H9 (cell line): Measurements from ENCODE around the gene NEUROD4. TPM values are rescaled to one million over a fixed set of nuclear protein-coding genes. Genes with fewer than 3 reads are reported as not detected.

Experiments used
- DNase-seq: peaks from one replicate; pipeline ENCODE4 v3.0.0-alpha.2; 2017
- H2AFZ ChIP-seq: one replicate; pipeline ENCODE4 v1.6.1; 2013; ENCODE audit warnings: mild to moderate bottlenecking, low read length, control low read depth, moderate library complexity
- H2AK5ac ChIP-seq: 2 replicates; pipeline ENCODE4 v1.6.1; 2013; ENCODE audit warnings: low read length, control low read depth, mixed read lengths; ENCODE audit not compliant: insufficient read length
- H2BK120ac ChIP-seq: one replicate; pipeline ENCODE4 v1.6.1; 2013; ENCODE audit warnings: low read depth, mild to moderate bottlenecking, low read length, control low read depth, inconsistent platforms; ENCODE audit not compliant: poor library complexity, severe bottlenecking
- H2BK12ac ChIP-seq: 2 replicates; pipeline ENCODE4 v1.6.1; 2013; ENCODE audit warnings: low read length, control low read depth, mixed read lengths, low read depth; ENCODE audit not compliant: insufficient read length
- H2BK15ac ChIP-seq: 2 replicates; pipeline ENCODE4 v1.6.1; 2013; ENCODE audit warnings: low read depth, low read length, control low read depth
- H2BK20ac ChIP-seq: one replicate; pipeline ENCODE4 v1.6.1; 2013; ENCODE audit warnings: low read depth, mild to moderate bottlenecking, low read length, control low read depth, inconsistent platforms; ENCODE audit not compliant: poor library complexity, severe bottlenecking
- H2BK5ac ChIP-seq: 2 replicates; pipeline ENCODE4 v1.6.1; 2013; ENCODE audit warnings: low read length, control low read depth, mixed read lengths; ENCODE audit not compliant: insufficient read length
- H3K14ac ChIP-seq: 2 replicates; pipeline ENCODE4 v1.6.1; 2013; ENCODE audit warnings: low read length, control low read depth; ENCODE audit not compliant: insufficient read depth
- H3K18ac ChIP-seq: 2 replicates; pipeline ENCODE4 v1.6.1; 2013; ENCODE audit warnings: low read depth, mild to moderate bottlenecking, mixed read lengths, low read length, control low read depth; ENCODE audit not compliant: insufficient read length
- H3K23ac ChIP-seq: 2 replicates; pipeline ENCODE4 v1.6.1; 2013; ENCODE audit warnings: low read length, control low read depth, mixed read lengths, low read depth; ENCODE audit not compliant: insufficient read length
- H3K23me2 ChIP-seq: 2 replicates; pipeline ENCODE4 v1.6.1; 2013; ENCODE audit warnings: low read depth, mild to moderate bottlenecking, mixed read lengths, low read length, control low read depth; ENCODE audit not compliant: insufficient read length, poor library complexity, severe bottlenecking
- H3K27ac ChIP-seq: 2 replicates; pipeline ENCODE4 v1.5.1; 2013; ENCODE audit warnings: low read length, control low read depth, mixed read lengths, low read depth; ENCODE audit not compliant: insufficient read length
- H3K27me3 ChIP-seq: 2 replicates; pipeline ENCODE4 v1.6.1; 2013; ENCODE audit warnings: low read length, control low read depth, inconsistent platforms; ENCODE audit not compliant: insufficient read depth
- H3K4ac ChIP-seq: 2 replicates; pipeline ENCODE4 v1.6.1; 2013; ENCODE audit warnings: low read depth, mild to moderate bottlenecking, control low read depth, inconsistent platforms, low read length, moderate library complexity
- H3K4me1 ChIP-seq: 2 replicates; pipeline ENCODE4 v1.6.1; 2013; ENCODE audit warnings: low read length, control low read depth, inconsistent platforms; ENCODE audit not compliant: insufficient read depth
- H3K4me2 ChIP-seq: 2 replicates; pipeline ENCODE4 v1.6.1; 2013; ENCODE audit warnings: low read length, control low read depth, mixed read lengths; ENCODE audit not compliant: insufficient read length, insufficient read depth
- H3K56ac ChIP-seq: 2 replicates; pipeline ENCODE4 v1.6.1; 2013; ENCODE audit warnings: low read depth, mild to moderate bottlenecking, mixed read lengths, low read length, control low read depth; ENCODE audit not compliant: insufficient read length
- H3K79me1 ChIP-seq: 2 replicates; pipeline ENCODE4 v1.6.1; 2013; ENCODE audit warnings: low read depth, mild to moderate bottlenecking, moderate library complexity, low read length, control low read depth, inconsistent platforms; ENCODE audit not compliant: insufficient read depth, poor library complexity, severe bottlenecking
- H3K79me2 ChIP-seq: 2 replicates; pipeline ENCODE4 v1.6.1; 2013; ENCODE audit warnings: low read length, control low read depth, inconsistent platforms; ENCODE audit not compliant: insufficient read depth
- H3K9ac ChIP-seq: 2 replicates; pipeline ENCODE4 v1.6.1; 2013; ENCODE audit warnings: low read length, control low read depth, mixed read lengths; ENCODE audit not compliant: insufficient read length; ENCODE audit errors: extremely low read depth
- H3K9me3 ChIP-seq: one replicate; pipeline ENCODE4 v1.6.1; 2013; ENCODE audit warnings: low read depth, low read length, inconsistent platforms; ENCODE audit not compliant: control insufficient read depth
- H3T11ph ChIP-seq: one replicate; pipeline ENCODE4 v1.6.1; 2013; ENCODE audit warnings: mild to moderate bottlenecking, low read length, control low read depth, inconsistent platforms
- H4K20me1 ChIP-seq: one replicate; pipeline ENCODE4 v1.6.1; 2013; ENCODE audit not compliant: control insufficient read depth, insufficient read length, insufficient read depth
- H4K5ac ChIP-seq: 2 replicates; pipeline ENCODE4 v1.6.1; 2013; ENCODE audit warnings: low read depth, mild to moderate bottlenecking, mixed read lengths, low read length, control low read depth; ENCODE audit not compliant: insufficient read length
- H4K8ac ChIP-seq: replicated peaks from 2 replicates; pipeline ENCODE4 v1.6.1; 2013; ENCODE audit warnings: low read length, control low read depth, mixed read lengths, low read depth; ENCODE audit not compliant: insufficient read length
- H4K91ac ChIP-seq: 2 replicates; pipeline ENCODE4 v1.6.1; 2013; ENCODE audit warnings: low read depth, mild to moderate bottlenecking, moderate library complexity, mixed read lengths, low read length, control low read depth; ENCODE audit not compliant: insufficient read length
- H3K27ac Mint-ChIP-seq, 3 experiments: 2 replicates in 2 of 3; 3 replicates in 1 of 3; pipeline ENCODE4 v1.8.0; 2020 to 2021; ENCODE audit warnings: mixed read lengths in 3 of 3, mild to moderate bottlenecking in 1 of 3, moderate library complexity in 1 of 3
- H3K27me3 Mint-ChIP-seq: 2 replicates; pipeline ENCODE4 v1.8.0; 2021; ENCODE audit warnings: low read depth, mild to moderate bottlenecking, moderate library complexity, mixed read lengths
- H3K36me3 Mint-ChIP-seq, 3 experiments: 2 replicates in 2 of 3; 3 replicates in 1 of 3; pipeline ENCODE4 v1.8.0; 2020 to 2021; ENCODE audit warnings: low read depth in 3 of 3, mixed read lengths in 3 of 3; ENCODE audit not compliant: insufficient read depth in 1 of 3
- H3K4me1 Mint-ChIP-seq, 2 experiments: 2 replicates each; pipeline ENCODE4 v1.8.0; 2020; ENCODE audit warnings: mixed read lengths in 2 of 2
- H3K4me3 Mint-ChIP-seq, 2 experiments: 2 replicates in 1 of 2; 3 replicates in 1 of 2; pipeline ENCODE4 v1.8.0; 2020 to 2021; ENCODE audit warnings: mild to moderate bottlenecking in 2 of 2, mixed read lengths in 2 of 2, moderate library complexity in 1 of 2
- H3K9me3 Mint-ChIP-seq, 2 experiments: 2 replicates in 1 of 2; 3 replicates in 1 of 2; pipeline ENCODE4 v1.8.0; 2020; ENCODE audit warnings: mild to moderate bottlenecking in 2 of 2, mixed read lengths in 2 of 2, moderate library complexity in 1 of 2
- WGBS: extraction: QIAGEN DNeasy Blood & Tissue Kit; methylation state at CpG from one replicate; pipeline ENCODE4 v1.1.7; 2013; ENCODE audit warnings: missing lambda C conversion rate, low lambda C conversion rate, mixed read lengths; ENCODE audit not compliant: insufficient read length; ENCODE audit errors: extremely low coverage; 5-methylcytosine and 5-hydroxymethylcytosine counted together
- total RNA-seq: library from RNA; stranded (reverse); gene quantifications from 2 replicates; pipeline ENCODE4 v1.2.1, GENCODE V29; 2021
- TF ChIP-seq, protein P1 (sequence below): fragments of 200-600 bp; sonication (generic); conservative IDR thresholded peaks from 3 replicates; pipeline ENCODE4 v1.8.0; 2021; ENCODE audit warnings: antibody characterized with exemption, mild to moderate bottlenecking

NEUROD4 gene
- total RNA-seq, 1 experiment from 2014 or later: not detected

DNA sequence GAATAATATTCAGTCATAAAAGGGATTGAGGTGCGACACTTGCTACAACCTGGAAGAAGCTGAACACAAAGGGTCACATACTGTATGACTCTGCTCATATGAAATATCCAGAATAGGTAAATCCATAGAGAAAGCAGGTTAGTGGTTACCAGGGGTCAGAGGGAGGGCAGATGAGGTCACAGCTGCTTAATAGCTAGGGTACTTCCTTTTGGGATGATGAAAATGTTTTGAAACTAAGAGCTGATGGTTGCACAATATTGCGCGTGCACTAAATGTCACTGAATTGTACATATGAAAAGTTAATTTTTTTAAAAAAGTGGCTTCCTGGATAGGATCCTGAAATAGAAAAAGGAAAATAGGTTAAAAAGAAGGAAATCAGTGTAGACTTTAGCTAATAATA, 23.8 kb downstream of the NEUROD4 start:
- no peak overlapping the region for H4K91ac ChIP-seq
- H3K4me1 ChIP-seq: peaks cover 4% of the 10 kb centered on the region; the same call in 1 of the 2 replicates
- no peak overlapping the region for H2BK120ac ChIP-seq
- no peak overlapping the region for H3K14ac ChIP-seq
- no peaks in the 10 kb centered on the region for H3K27me3 ChIP-seq
- no peak overlapping the region for H2BK20ac ChIP-seq
- no peak overlapping the region for H3K9ac ChIP-seq
- WGBS: no CpG with 5 or more reads among the region's 3 CpGs
- no peak overlapping the region for H3K4me2 ChIP-seq
- H3K23ac ChIP-seq: no peak overlapping the region
- no peak for DNase-seq
- H3K4me3 Mint-ChIP-seq: no peak overlapping the region
- no peak overlapping the region for H2AK5ac ChIP-seq
- no peak overlapping the region for H3K56ac ChIP-seq
- no peak overlapping the region for H2BK12ac ChIP-seq
- TF ChIP-seq, protein P1, sequence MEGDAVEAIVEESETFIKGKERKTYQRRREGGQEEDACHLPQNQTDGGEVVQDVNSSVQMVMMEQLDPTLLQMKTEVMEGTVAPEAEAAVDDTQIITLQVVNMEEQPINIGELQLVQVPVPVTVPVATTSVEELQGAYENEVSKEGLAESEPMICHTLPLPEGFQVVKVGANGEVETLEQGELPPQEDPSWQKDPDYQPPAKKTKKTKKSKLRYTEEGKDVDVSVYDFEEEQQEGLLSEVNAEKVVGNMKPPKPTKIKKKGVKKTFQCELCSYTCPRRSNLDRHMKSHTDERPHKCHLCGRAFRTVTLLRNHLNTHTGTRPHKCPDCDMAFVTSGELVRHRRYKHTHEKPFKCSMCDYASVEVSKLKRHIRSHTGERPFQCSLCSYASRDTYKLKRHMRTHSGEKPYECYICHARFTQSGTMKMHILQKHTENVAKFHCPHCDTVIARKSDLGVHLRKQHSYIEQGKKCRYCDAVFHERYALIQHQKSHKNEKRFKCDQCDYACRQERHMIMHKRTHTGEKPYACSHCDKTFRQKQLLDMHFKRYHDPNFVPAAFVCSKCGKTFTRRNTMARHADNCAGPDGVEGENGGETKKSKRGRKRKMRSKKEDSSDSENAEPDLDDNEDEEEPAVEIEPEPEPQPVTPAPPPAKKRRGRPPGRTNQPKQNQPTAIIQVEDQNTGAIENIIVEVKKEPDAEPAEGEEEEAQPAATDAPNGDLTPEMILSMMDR: no peak
- no peaks in the 10 kb centered on the region for H3K23me2 ChIP-seq
- H2BK5ac ChIP-seq: no peak overlapping the region
- no peaks in the 10 kb centered on the region for H3K9me3 ChIP-seq
- no peak overlapping the region for H2AFZ ChIP-seq
- no peaks in the 10 kb centered on the region for H3K79me2 ChIP-seq
- H3K79me1 ChIP-seq: no peaks in the 10 kb centered on the region
- no peaks in the 10 kb centered on the region; a peak in 1 of 5 replicates for H3K9me3 Mint-ChIP-seq
- H3K27ac Mint-ChIP-seq: no peak overlapping the region
- H3K18ac ChIP-seq: no peak overlapping the region
- H3K4ac ChIP-seq: no peak overlapping the region
- peaks cover 14% of the 10 kb centered on the region for H3K27me3 Mint-ChIP-seq
- H2BK15ac ChIP-seq: no peak overlapping the region
- no peak overlapping the region for H4K8ac ChIP-seq
- H3K36me3 Mint-ChIP-seq: no peaks in the 10 kb centered on the region
- no peak overlapping the region for H3K27ac ChIP-seq
- peaks cover 29 to 34% of the 10 kb centered on the region in 2 experiments for H3K4me1 Mint-ChIP-seq
- no peak overlapping the region for H3T11ph ChIP-seq
- no peaks in the 10 kb centered on the region for H4K20me1 ChIP-seq
- H4K5ac ChIP-seq: no peak overlapping the region
